ENCODE data around the gene ZNF540. TPM values are rescaled to one million over a fixed set of nuclear protein-coding genes. Genes with fewer than 3 reads are reported as not detected.

The ZNF540 gene
- total RNA-seq = 1 to 10 TPM; 1.7 to 2.2 TPM

DNA sequence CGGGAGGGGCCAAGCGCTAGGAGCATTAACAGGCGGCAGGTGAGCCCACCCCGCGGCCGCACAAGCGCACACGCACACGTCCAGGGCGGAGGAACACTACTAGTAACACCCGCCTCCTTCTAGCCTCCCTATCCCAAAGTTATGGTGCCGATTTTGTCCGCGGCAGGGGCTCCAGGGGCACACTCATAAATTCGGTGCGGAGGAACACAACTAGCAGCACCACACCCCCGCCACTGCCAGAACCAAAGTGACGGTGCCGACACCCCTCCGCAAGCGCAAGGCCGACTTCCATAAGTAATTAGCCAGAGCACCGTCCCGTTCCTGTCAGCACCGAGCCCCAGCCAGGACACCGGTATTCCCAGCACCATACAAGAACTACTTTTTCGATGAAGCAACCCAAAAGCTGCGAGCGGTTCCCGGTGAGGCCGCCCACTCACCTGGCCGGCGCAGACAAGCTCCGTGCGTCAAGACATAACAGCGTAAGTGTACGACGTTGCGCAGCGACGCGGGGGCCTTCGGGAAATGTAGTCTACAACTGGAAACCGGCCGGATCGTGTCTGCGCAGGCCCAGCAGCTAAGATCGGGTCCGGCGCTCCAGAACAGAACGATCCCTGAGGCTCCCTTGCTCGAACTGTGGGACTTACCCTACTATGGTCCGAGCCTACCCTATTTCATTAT lies at the start of gene ZNF540, which contains the start of gene ZNF571:
ZNF540 (plus strand) TSS at position 573 of the 678 bp plus-strand sequence. CDS start 3,572 bp downstream, outside the sequence.
ZNF571 (minus strand) TSS at position 489 of the 678 bp plus-strand sequence. CDS start 8,116 bp downstream, outside the sequence.
- CTCF ChIA-PET = interaction anchor here (1.0 kb wide), 1 partner anchor 9 kb away, joined by 3 read pairs; no protein-coding TSS in a partner anchor
- H3K4me3 Mint-ChIP-seq = peak within 1 kb of the TSS; percentile 95
- intact Hi-C loops (cut with micrococcal nuclease) = no loop called here
- peaks cover 27% of the 10 kb centered on the region for H3K4me1 Mint-ChIP-seq (ENCODE audit: low read depth)
- peak within 1 kb of the TSS; percentile 99 for H3K27ac Mint-ChIP-seq
- no peaks in the 10 kb centered on the region for H3K27me3 Mint-ChIP-seq
- peaks cover 37% of the 10 kb centered on the region for H3K36me3 Mint-ChIP-seq (ENCODE audit: low read depth)
- TF ChIP-seq CTCF (IDR thresholded peaks at IDR 0.05) = no peak
- peak; percentile 98 for DNase-seq
- H3K9me3 Mint-ChIP-seq = peaks cover 11% of the 10 kb centered on the region
- POLR2A ChIA-PET = interaction anchor here (0.6 to 2.5 kb wide), 16 partner anchors 10 to 1379 kb away, joined by 3 to 8 read pairs (median 4); partner anchors contain the start of genes ZFP30, ZNF382, ZNF569 and ZNF570
- ATAC-seq = peak; percentile 97

- peak; percentile 88 for ATAC-seq
- H3K9me3 Mint-ChIP-seq = peaks cover 67% of the 10 kb centered on the region
Measured at GRCh38 chr19:37551129-37551993, 43.3 kb upstream of the ZNF540 start.

DNA sequence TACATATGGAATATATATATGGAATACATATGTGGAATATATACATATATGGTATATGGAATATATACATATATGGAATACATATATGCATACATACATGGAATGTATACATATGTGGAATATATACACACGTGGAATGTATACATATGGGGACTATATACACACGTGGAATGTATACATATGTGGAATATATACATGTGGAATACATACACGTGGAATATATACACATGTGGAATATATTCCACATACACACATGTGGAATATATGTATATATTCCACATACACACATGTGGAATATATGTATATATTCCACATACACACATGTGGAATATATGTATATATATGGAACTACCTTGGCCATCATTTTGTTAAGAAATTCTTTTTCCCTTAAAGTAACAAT lies 31.2 kb upstream of the ZNF540 start:
- Mint-ChIP-seq H3K4me3 (no peak overlapping the region), H3K4me1 (ENCODE audit: low read depth) (no peaks in the 10 kb centered on the region), H3K36me3 (ENCODE audit: low read depth) (peaks cover 79% of the 10 kb centered on the region), H3K27ac (no peak overlapping the region), H3K27me3 (no peaks in the 10 kb centered on the region), H3K9me3 (peaks cover 64% of the 10 kb centered on the region)
- no peak for DNase-seq
- no peak for TF ChIP-seq CTCF (IDR thresholded peaks at IDR 0.05)
- CTCF ChIA-PET = no interaction called here
- POLR2A ChIA-PET = no interaction called here
- no peak for ATAC-seq
- intact Hi-C loops (cut with micrococcal nuclease) = no loop called here

More at GRCh38 chr19:37551129-37551993, 43.3 kb upstream of the ZNF540 start:
- peaks cover 42% of the 10 kb centered on the region for H3K36me3 Mint-ChIP-seq (ENCODE audit: low read depth)
- ChIA-PET POLR2A (interaction anchor here (0.5 to 1.0 kb wide), 2 partner anchors 43 to 1423 kb away, joined by 3 read pairs; partner anchors contain the start of genes ZNF540 and ZNF571), CTCF (interaction anchor here (1.1 to 1.2 kb wide), 2 partner anchors 15 to 69 kb away, joined by 3 read pairs; no protein-coding TSS in a partner anchor)
- peaks cover 7% of the 10 kb centered on the region for H3K4me1 Mint-ChIP-seq (ENCODE audit: low read depth)
- DNase-seq = peak; percentile 71
- no peaks in the 10 kb centered on the region for H3K27me3 Mint-ChIP-seq
- peak overlapping the region; percentile 83 for H3K4me3 Mint-ChIP-seq
- peak overlapping the region; percentile 87 for H3K27ac Mint-ChIP-seq
- intact Hi-C loops (cut with micrococcal nuclease) = no loop called here
- peak; percentile 56 for TF ChIP-seq CTCF (IDR thresholded peaks at IDR 0.05)

DNA sequence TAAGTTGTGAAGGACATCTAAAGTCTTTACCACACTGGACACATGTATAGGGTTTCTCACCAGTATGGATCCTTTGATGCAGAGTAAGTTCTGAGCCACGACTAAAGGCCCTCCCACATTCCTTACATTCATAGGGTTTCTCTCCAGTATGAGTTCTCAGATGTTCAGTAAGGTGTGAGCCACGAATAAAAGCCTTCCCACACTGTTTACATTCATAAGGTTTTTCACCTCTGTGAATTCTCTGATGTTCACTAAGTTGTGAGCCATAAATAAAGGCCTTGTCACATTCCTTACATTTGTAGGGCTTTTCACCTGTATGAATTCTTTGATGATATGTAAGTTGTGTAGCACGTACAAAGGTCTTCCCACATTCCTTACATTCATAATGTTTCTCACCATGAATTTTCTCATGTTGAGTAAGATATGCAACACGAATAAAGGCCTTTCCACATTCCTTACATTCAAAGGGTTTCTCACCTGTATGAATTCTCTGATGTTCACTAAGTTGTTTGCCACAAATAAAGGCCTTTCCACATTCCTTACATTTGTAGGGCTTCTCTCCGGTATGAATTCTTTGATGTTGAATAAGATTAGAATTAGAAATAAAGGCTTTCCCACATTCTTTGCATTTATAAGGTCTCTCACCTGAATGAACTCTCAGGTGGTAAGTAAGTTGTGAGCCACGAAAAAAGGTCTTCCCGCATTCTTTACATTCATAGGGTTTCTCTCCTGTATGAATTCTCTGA lies 29.9 kb upstream of the ZNF540 start:
- intact Hi-C loops (cut with micrococcal nuclease) = no loop called here
- Mint-ChIP-seq H3K9me3 (peaks cover 64% of the 10 kb centered on the region), H3K27ac (no peak overlapping the region), H3K36me3 (ENCODE audit: low read depth) (peaks cover 79% of the 10 kb centered on the region), H3K4me1 (ENCODE audit: low read depth) (no peaks in the 10 kb centered on the region), H3K27me3 (no peaks in the 10 kb centered on the region), H3K4me3 (no peak overlapping the region)
- ChIA-PET CTCF (no interaction called here), POLR2A (no interaction called here)
- TF ChIP-seq CTCF (IDR thresholded peaks at IDR 0.05) = no peak
- DNase-seq (no peak), ATAC-seq (no peak)

All from activated CD8-positive, alpha-beta T cell treated with anti-CD3 and anti-CD28 coated beads for 36 hours (primary cell).